Mesothelial cell of epicardium (in vitro differentiated cells): ENCODE results near the gene BNIP1. TPM values are rescaled to one million over a fixed set of nuclear protein-coding genes. Genes with fewer than 3 reads are reported as not detected.

Experiments
- DNase-seq, 2 experiments: peaks; one replicate each; pipeline ENCODE4 v3.0.0; 2021; ENCODE audit warnings: low spot score in 2 of 2; ENCODE audit not compliant: unreplicated experiment in 2 of 2
- H3K27ac Mint-ChIP-seq: 2 replicates; pipeline ENCODE4 v1.8.0; 2021; ENCODE audit warnings: mixed read lengths
- H3K27me3 Mint-ChIP-seq: 2 replicates; pipeline ENCODE4 v1.8.0; 2021; ENCODE audit warnings: low read depth, mixed read lengths
- H3K36me3 Mint-ChIP-seq: 2 replicates; pipeline ENCODE4 v1.8.0; 2021; ENCODE audit warnings: mixed read lengths
- H3K4me1 Mint-ChIP-seq: 2 replicates; pipeline ENCODE4 v1.8.0; 2021; ENCODE audit warnings: mixed read lengths
- H3K4me3 Mint-ChIP-seq: 2 replicates; pipeline ENCODE4 v1.8.0; 2021; ENCODE audit warnings: mild to moderate bottlenecking, moderate library complexity, mixed read lengths
- H3K9me3 Mint-ChIP-seq: 2 replicates; pipeline ENCODE4 v1.8.0; 2021; ENCODE audit warnings: mixed read lengths
- total RNA-seq: library from RNA; stranded (reverse); gene quantifications from 3 replicates; pipeline ENCODE4 v1.2.1, GENCODE V29; 2021
- TF ChIP-seq, protein P1 (sequence below): fragments of 200-600 bp; sonication (generic); IDR thresholded peaks from one replicate; pipeline ENCODE4 v1.5.0; 2021; ENCODE audit warnings: antibody characterized with exemption; ENCODE audit not compliant: unreplicated experiment

BNIP1 gene
- total RNA-seq, 1 donor from 2014 or later = 12.2 TPM

DNA sequence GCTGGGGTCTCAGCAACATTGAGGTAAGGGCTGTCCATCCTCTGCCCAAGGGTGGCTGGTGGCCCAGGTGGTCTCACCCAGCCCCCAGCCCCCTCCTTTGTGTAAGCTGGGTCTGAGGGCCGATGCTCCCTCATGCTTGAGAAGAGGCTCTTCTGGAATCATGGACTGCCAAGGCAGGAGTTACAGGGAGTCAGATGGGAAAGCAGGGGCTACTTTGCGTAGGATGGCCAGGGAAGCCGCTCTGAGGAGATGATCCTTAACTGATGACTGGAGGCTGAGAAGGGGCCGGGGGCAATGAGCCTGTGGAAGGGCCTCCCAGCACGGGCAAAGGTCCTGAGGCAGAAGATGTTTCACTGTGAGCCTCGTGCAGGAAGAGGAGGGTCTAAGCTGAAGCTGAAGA is 67.0 kb downstream of the BNIP1 start:
- Mint-ChIP-seq H3K36me3 (no peaks in the 10 kb centered on the region), H3K27me3 (peaks cover 76% of the 10 kb centered on the region), H3K27ac (no peak overlapping the region), H3K9me3 (peaks cover 12% of the 10 kb centered on the region), H3K4me1 (no peaks in the 10 kb centered on the region), H3K4me3 (no peak overlapping the region)
- no peak for DNase-seq
- TF ChIP-seq, protein P1, sequence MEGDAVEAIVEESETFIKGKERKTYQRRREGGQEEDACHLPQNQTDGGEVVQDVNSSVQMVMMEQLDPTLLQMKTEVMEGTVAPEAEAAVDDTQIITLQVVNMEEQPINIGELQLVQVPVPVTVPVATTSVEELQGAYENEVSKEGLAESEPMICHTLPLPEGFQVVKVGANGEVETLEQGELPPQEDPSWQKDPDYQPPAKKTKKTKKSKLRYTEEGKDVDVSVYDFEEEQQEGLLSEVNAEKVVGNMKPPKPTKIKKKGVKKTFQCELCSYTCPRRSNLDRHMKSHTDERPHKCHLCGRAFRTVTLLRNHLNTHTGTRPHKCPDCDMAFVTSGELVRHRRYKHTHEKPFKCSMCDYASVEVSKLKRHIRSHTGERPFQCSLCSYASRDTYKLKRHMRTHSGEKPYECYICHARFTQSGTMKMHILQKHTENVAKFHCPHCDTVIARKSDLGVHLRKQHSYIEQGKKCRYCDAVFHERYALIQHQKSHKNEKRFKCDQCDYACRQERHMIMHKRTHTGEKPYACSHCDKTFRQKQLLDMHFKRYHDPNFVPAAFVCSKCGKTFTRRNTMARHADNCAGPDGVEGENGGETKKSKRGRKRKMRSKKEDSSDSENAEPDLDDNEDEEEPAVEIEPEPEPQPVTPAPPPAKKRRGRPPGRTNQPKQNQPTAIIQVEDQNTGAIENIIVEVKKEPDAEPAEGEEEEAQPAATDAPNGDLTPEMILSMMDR = no peak

DNA sequence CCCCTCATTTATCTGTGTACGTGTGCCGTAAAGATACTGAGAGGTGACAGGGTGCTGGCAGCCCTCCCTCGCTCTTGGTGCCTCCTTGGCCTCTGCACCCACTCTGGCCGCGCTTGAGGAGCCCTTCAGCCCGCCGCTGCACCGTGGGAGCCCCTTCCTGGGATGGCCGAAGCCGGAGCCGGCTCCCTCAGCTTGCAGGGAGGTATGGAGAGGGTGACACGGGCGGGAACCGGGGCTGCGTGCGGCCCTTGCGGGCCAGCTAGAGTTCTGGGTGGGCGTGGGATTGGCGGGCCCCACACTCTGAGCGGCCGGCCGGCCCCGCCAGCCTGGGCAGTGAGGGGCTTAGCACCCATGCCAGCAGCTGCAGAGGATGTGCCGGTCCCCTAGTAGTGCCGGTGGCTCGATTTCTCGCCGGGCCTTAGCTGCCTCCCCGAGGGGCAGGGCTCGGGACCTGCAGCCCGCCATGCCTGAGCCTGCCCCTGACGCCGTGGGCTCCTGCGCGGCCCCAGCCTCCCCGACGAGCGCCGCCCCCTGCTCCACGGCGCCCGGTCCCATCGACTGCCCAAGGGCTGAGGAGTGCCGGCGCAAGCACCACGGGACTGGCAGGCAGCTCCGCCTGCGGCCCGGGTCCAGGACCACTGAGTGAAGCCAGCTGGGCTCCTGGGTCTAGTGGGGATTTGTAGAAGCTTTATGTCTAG is 69.1 kb downstream of the BNIP1 start:
- no peaks in the 10 kb centered on the region for H3K4me1 Mint-ChIP-seq
- TF ChIP-seq, protein P1 = no peak
- H3K27ac Mint-ChIP-seq = no peak overlapping the region
- no peak overlapping the region for H3K4me3 Mint-ChIP-seq
- H3K36me3 Mint-ChIP-seq = no peaks in the 10 kb centered on the region
- peaks cover 76% of the 10 kb centered on the region for H3K27me3 Mint-ChIP-seq
- no peak for DNase-seq
- peaks cover 12% of the 10 kb centered on the region for H3K9me3 Mint-ChIP-seq

Other genes with a start within 250 kb of the BNIP1 start
- gene RPL26L1, start 185.1 kb upstream of the BNIP1 start, total RNA-seq = 43.0 to 43.9 TPM (median 43.9 TPM) in 3 replicates
- 116 to 125 TPM (median 120 TPM) in 3 replicates for gene ATP6V0E1, start 160.8 kb upstream of the BNIP1 start, total RNA-seq
- gene CREBRF, start 88.2 kb upstream of the BNIP1 start, total RNA-seq = 17.8 to 20.3 TPM (median 19.1 TPM) in 3 replicates
- gene NKX2-5, start 90.7 kb downstream of the BNIP1 start, total RNA-seq = 0.27 to 0.76 TPM (median 0.27 TPM) in 3 replicates
- gene STC2, start 183.9 kb downstream of the BNIP1 start, total RNA-seq = 24.8 to 26.9 TPM (median 26.0 TPM) in 3 replicates